HL-60 (cell line): Measurements from ENCODE around the gene ABCA9.

ENCODE experiments used
- POLR2AphosphoS5 ChIP-seq: IDR thresholded peaks from 2 replicates; pipeline ENCODE4 v1.6.1; 2012; ENCODE audit warnings: low read depth
- TF ChIP-seq, protein P1 (sequence below): IDR thresholded peaks from one replicate; pipeline ENCODE4 v1.5.1; 2011; ENCODE audit warnings: low read length, control low read depth, inconsistent platforms; ENCODE audit not compliant: insufficient read depth

DNA sequence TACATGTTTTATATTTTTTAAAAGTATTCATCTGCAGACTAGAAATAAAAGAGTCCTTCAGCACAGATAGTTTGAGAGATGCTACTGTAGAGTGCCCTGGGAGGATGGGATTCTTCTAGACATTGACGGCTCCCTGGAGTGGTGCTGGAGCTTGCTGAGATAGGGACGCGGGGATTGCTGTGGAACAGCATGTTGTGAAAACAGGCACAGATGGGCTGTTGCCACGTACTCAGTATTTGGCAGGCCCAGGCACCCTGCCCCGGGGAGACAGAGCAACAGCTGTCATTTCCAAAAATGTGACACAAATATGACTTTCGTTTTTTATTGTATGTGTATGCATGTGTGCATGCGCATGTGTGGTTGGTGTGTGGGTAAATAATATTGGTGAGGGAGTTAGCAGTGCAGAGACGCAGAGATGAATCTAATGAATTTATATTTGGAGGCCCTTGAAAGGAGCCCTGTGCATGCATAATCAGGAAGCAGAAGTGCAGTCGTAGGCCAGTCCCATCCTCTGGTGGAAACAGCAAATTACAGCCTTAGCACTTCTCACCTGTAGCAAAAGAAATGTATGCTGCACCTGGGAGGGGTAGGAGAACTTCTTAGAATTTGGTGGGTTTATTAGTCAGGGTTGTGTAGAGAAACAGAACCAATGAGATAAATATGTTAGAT lies 99.4 kb downstream of the ABCA9 start:
- TF ChIP-seq, protein P1, sequence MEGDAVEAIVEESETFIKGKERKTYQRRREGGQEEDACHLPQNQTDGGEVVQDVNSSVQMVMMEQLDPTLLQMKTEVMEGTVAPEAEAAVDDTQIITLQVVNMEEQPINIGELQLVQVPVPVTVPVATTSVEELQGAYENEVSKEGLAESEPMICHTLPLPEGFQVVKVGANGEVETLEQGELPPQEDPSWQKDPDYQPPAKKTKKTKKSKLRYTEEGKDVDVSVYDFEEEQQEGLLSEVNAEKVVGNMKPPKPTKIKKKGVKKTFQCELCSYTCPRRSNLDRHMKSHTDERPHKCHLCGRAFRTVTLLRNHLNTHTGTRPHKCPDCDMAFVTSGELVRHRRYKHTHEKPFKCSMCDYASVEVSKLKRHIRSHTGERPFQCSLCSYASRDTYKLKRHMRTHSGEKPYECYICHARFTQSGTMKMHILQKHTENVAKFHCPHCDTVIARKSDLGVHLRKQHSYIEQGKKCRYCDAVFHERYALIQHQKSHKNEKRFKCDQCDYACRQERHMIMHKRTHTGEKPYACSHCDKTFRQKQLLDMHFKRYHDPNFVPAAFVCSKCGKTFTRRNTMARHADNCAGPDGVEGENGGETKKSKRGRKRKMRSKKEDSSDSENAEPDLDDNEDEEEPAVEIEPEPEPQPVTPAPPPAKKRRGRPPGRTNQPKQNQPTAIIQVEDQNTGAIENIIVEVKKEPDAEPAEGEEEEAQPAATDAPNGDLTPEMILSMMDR: no peak
- no peak for TF ChIP-seq POLR2AphosphoS5
